ENCODE results near the gene SND1.

- no peak for TF ChIP-seq CTCF (IDR thresholded peaks at IDR 0.05)
- no peak for TF ChIP-seq POLR2A (IDR thresholded peaks at IDR 0.05)
- no peak for TF ChIP-seq POLR2AphosphoS5 (IDR thresholded peaks at IDR 0.05)
- no peak for TF ChIP-seq EP300 (IDR thresholded peaks at IDR 0.05; ENCODE audit: low read depth)
Observed at GRCh38 chr7:127893547-127893946, 241.6 kb downstream of the SND1 start.

Data from transverse colon (tissue), 4 donors.